HepG2 (cell line): ENCODE results near the gene TPI1. TPM values are rescaled to one million over a fixed set of nuclear protein-coding genes. Genes with fewer than 3 reads are reported as not detected.
A peak's percentile ranks its signal among the peaks of the same experiment; 100 is the strongest.

Experiments
- AGO2 ChIP-seq: fragments of 200-400 bp; formaldehyde crosslinking; optimal IDR thresholded peaks from 2 replicates; pipeline ENCODE3; 2017; ENCODE audit warnings: mild to moderate bottlenecking, low read depth, low read length, moderate library complexity
- CBX2 ChIP-seq, 2 experiments: fragments of 200-600 bp in 1 of 2; sonication (generic); formaldehyde crosslinking in 1 of 2; IDR thresholded peaks; 2 replicates each; pipeline versions ENCODE4 v1.7.0 to v1.8.1; 2018 to 2022; ENCODE audit warnings: low read depth in 2 of 2, low read length in 1 of 2, mild to moderate bottlenecking in 1 of 2, missing genetic modification reagents in 1 of 2
- FOXK1 ChIP-seq: sonication (generic); formaldehyde crosslinking; IDR thresholded peaks from 2 replicates; pipeline ENCODE4 v1.4.0; 2020; ENCODE audit warnings: low read depth, missing genetic modification reagents, borderline replicate concordance
- GTF2F1 ChIP-seq: fragments of 150-350 bp; IDR thresholded peaks from 2 replicates; pipeline ENCODE4 v1.6.1; 2014; ENCODE audit warnings: low read length
- GTF3A ChIP-seq: sonication (generic); formaldehyde crosslinking; conservative IDR thresholded peaks from 2 replicates; pipeline ENCODE4 v1.4.0; 2020; ENCODE audit warnings: mild to moderate bottlenecking, missing genetic modification reagents
- RAD21 ChIP-seq: fragments of 450-650 bp; formaldehyde crosslinking; IDR thresholded peaks from 2 replicates; pipeline ENCODE4 v1.5.0; 2020; ENCODE audit warnings: mild to moderate bottlenecking
- STAG1 ChIP-seq: sonication (generic); formaldehyde crosslinking; IDR thresholded peaks from 2 replicates; pipeline ENCODE4 v1.4.0; 2020; ENCODE audit warnings: missing genetic modification reagents
- ZBTB7A ChIP-seq: sonication (generic); formaldehyde crosslinking; IDR thresholded peaks from 2 replicates; pipeline ENCODE4 v1.8.0; 2022; ENCODE audit warnings: mild to moderate bottlenecking, missing genetic modification reagents
- ZNF564 ChIP-seq: sonication (generic); formaldehyde crosslinking; IDR thresholded peaks from 2 replicates; pipeline ENCODE4 v1.8.1; 2023; ENCODE audit warnings: mild to moderate bottlenecking, missing genetic modification reagents
- ZNF607 ChIP-seq: sonication (generic); formaldehyde crosslinking; IDR thresholded peaks from 2 replicates; pipeline ENCODE4 v1.5.1; 2020; ENCODE audit warnings: missing genetic modification reagents, mild to moderate bottlenecking, borderline replicate concordance
- ZNF749 ChIP-seq: sonication (generic); formaldehyde crosslinking; IDR thresholded peaks from 2 replicates; pipeline ENCODE4 v1.8.0; 2022; ENCODE audit warnings: mild to moderate bottlenecking, missing genetic modification reagents, moderate library complexity, borderline replicate concordance
- polyA plus RNA-seq, 8 experiments: library from polyadenylated mRNA; depleted of rRNA in 3 of 8; stranded (reverse) in 7 of 8; unstranded in 1 of 8; fragments of >200 nt; fragmentation: Illumina TruSeq in 4 of 8; extraction: Trizol in 4 of 8; gene quantifications; 2 replicates each; pipeline versions ENCODE4 v1.2.1 to v1.2.3, GENCODE V29; 2011 to 2016; ENCODE audit warnings: low read depth in 4 of 8, missing spikeins in 1 of 8, mixed read lengths in 1 of 8; ENCODE audit not compliant: insufficient read depth in 1 of 8
- total RNA-seq, 5 experiments: library from RNA; depleted of rRNA; stranded (reverse); fragments of >200 nt; fragmentation: Illumina TruSeq; extraction: Trizol; gene quantifications; 2 replicates each; pipeline ENCODE4 v1.2.3, GENCODE V29; 2016; ENCODE audit warnings: low read depth in 1 of 5
- TF ChIP-seq, protein P1 (sequence below): sonication (generic); formaldehyde crosslinking; IDR thresholded peaks from 2 replicates; pipeline ENCODE4 v1.4.0; 2020; ENCODE audit warnings: missing genetic modification reagents, mild to moderate bottlenecking, borderline replicate concordance
- TF ChIP-seq, protein P2 (sequence below): IDR thresholded peaks from 2 replicates; pipeline ENCODE4 v1.6.1; 2012; ENCODE audit warnings: inconsistent platforms
- TF ChIP-seq, protein P3 (sequence below): sonication (generic); formaldehyde crosslinking; IDR thresholded peaks from 2 replicates; pipeline ENCODE4 v1.4.0; 2020; ENCODE audit warnings: missing genetic modification reagents, borderline replicate concordance
- TF ChIP-seq, protein P4 (sequence below): sonication (generic); formaldehyde crosslinking; IDR thresholded peaks from 2 replicates; pipeline ENCODE4 v1.8.0; 2022; ENCODE audit warnings: mild to moderate bottlenecking, missing genetic modification reagents, moderate library complexity
- TF ChIP-seq, protein P5 (sequence below): sonication (generic); formaldehyde crosslinking; IDR thresholded peaks from 2 replicates; pipeline ENCODE4 v1.5.1; 2020; ENCODE audit warnings: mild to moderate bottlenecking, missing genetic modification reagents, borderline replicate concordance

TPI1 gene
- total and polyA plus RNA-seq, 2 of the 13 experiments (the other 11 are each of a cell fraction or from before 2014, with no cell fraction given), result 945 to 2,535 TPM

DNA sequence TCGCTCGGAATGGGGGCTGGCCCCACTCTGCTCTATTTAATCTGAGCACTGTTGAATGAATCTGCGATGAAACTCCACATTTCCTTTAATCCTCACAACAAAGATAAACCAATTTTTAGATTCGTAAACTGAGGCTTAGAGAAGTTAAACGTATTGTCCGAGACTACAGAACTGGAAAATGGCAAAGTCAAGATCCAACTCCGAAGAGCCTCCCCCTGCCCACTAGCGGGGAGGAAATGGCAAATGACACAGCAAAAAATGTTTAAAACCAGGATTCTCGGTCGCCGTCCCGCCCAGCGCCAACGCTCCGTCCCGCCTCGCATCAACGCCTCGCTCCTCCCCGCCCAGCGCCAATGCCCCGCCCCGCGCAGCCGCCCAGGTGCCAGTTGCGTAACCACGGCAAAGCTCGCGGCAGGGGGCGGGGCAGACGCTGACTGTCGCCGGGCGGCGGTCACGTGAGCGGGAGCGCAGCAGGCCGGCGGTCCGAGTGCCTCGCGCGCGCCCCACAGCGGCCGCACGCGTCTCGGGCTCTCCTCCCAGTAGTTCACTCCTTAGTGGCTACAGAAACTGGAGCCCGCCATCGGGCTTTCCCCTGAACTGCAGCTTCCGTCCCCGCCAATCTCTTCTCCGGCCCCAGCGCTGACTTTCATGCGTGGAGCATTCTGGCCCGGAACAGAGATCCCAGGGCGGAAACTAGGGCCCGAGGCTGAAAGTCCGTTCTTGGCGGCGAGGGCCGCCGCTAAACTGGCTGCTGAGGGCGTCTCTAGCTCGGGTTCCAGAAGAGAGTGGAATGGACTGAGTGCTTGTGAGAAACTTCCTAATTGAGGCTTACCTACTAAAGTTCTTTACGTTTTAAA lies 23.7 kb downstream of the TPI1 start (continued):
- TF ChIP-seq GTF3A, result no peak
- no peak for TF ChIP-seq CBX2 (IDR thresholded peaks at IDR 0.05; ENCODE audit: low read depth, low read length)
- TF ChIP-seq CBX2 (CRISPR knock-in tag; IDR thresholded peaks at IDR 0.05; ENCODE audit: low read depth), result no peak
- peak; percentile 74 for TF ChIP-seq STAG1
- TF ChIP-seq, protein P1, sequence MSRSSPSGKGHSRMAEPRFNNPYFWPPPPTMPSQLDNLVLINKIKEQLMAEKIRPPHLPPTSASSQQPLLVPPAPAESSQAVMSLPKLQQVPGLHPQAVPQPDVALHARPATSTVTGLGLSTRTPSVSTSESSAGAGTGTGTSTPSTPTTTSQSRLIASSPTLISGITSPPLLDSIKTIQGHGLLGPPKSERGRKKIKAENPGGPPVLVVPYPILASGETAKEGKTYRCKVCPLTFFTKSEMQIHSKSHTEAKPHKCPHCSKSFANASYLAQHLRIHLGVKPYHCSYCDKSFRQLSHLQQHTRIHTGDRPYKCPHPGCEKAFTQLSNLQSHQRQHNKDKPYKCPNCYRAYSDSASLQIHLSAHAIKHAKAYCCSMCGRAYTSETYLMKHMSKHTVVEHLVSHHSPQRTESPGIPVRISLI (CRISPR knock-in tag), result peak; percentile 28; the same call in 1 of the 2 replicates
- TF ChIP-seq, protein P2, sequence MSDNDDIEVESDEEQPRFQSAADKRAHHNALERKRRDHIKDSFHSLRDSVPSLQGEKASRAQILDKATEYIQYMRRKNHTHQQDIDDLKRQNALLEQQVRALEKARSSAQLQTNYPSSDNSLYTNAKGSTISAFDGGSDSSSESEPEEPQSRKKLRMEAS, result peak; percentile 84
- TF ChIP-seq, protein P3, sequence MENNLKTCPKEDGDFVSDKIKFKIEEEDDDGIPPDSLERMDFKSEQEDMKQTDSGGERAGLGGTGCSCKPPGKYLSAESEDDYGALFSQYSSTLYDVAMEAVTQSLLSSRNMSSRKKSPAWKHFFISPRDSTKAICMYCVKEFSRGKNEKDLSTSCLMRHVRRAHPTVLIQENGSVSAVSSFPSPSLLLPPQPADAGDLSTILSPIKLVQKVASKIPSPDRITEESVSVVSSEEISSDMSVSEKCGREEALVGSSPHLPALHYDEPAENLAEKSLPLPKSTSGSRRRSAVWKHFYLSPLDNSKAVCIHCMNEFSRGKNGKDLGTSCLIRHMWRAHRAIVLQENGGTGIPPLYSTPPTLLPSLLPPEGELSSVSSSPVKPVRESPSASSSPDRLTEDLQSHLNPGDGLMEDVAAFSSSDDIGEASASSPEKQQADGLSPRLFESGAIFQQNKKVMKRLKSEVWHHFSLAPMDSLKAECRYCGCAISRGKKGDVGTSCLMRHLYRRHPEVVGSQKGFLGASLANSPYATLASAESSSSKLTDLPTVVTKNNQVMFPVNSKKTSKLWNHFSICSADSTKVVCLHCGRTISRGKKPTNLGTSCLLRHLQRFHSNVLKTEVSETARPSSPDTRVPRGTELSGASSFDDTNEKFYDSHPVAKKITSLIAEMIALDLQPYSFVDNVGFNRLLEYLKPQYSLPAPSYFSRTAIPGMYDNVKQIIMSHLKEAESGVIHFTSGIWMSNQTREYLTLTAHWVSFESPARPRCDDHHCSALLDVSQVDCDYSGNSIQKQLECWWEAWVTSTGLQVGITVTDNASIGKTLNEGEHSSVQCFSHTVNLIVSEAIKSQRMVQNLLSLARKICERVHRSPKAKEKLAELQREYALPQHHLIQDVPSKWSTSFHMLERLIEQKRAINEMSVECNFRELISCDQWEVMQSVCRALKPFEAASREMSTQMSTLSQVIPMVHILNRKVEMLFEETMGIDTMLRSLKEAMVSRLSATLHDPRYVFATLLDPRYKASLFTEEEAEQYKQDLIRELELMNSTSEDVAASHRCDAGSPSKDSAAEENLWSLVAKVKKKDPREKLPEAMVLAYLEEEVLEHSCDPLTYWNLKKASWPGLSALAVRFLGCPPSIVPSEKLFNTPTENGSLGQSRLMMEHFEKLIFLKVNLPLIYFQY (CRISPR knock-in tag), result peak; percentile 44; the same call in 1 of the 2 replicates
- peak; percentile 59; the same call in 1 of the 2 replicates for TF ChIP-seq FOXK1
- peak; percentile 81 for TF ChIP-seq AGO2
- peak; percentile 99 for TF ChIP-seq RAD21 (CRISPR knock-in tag)
- TF ChIP-seq, protein P4, sequence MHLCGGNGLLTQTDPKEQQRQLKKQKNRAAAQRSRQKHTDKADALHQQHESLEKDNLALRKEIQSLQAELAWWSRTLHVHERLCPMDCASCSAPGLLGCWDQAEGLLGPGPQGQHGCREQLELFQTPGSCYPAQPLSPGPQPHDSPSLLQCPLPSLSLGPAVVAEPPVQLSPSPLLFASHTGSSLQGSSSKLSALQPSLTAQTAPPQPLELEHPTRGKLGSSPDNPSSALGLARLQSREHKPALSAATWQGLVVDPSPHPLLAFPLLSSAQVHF (CRISPR knock-in tag), result peak; percentile 76; the same call in 1 of the 2 replicates
- no peak for TF ChIP-seq GTF2F1
- TF ChIP-seq ZNF607, result peak; percentile 90; the same call in 1 of the 2 replicates
- peak; percentile 82; the same call in 1 of the 2 replicates for TF ChIP-seq ZNF749 (CRISPR knock-in tag)
- no peak for TF ChIP-seq ZBTB7A (CRISPR knock-in tag)
- TF ChIP-seq ZNF564 (CRISPR knock-in tag), result no peak
- TF ChIP-seq, protein P5, sequence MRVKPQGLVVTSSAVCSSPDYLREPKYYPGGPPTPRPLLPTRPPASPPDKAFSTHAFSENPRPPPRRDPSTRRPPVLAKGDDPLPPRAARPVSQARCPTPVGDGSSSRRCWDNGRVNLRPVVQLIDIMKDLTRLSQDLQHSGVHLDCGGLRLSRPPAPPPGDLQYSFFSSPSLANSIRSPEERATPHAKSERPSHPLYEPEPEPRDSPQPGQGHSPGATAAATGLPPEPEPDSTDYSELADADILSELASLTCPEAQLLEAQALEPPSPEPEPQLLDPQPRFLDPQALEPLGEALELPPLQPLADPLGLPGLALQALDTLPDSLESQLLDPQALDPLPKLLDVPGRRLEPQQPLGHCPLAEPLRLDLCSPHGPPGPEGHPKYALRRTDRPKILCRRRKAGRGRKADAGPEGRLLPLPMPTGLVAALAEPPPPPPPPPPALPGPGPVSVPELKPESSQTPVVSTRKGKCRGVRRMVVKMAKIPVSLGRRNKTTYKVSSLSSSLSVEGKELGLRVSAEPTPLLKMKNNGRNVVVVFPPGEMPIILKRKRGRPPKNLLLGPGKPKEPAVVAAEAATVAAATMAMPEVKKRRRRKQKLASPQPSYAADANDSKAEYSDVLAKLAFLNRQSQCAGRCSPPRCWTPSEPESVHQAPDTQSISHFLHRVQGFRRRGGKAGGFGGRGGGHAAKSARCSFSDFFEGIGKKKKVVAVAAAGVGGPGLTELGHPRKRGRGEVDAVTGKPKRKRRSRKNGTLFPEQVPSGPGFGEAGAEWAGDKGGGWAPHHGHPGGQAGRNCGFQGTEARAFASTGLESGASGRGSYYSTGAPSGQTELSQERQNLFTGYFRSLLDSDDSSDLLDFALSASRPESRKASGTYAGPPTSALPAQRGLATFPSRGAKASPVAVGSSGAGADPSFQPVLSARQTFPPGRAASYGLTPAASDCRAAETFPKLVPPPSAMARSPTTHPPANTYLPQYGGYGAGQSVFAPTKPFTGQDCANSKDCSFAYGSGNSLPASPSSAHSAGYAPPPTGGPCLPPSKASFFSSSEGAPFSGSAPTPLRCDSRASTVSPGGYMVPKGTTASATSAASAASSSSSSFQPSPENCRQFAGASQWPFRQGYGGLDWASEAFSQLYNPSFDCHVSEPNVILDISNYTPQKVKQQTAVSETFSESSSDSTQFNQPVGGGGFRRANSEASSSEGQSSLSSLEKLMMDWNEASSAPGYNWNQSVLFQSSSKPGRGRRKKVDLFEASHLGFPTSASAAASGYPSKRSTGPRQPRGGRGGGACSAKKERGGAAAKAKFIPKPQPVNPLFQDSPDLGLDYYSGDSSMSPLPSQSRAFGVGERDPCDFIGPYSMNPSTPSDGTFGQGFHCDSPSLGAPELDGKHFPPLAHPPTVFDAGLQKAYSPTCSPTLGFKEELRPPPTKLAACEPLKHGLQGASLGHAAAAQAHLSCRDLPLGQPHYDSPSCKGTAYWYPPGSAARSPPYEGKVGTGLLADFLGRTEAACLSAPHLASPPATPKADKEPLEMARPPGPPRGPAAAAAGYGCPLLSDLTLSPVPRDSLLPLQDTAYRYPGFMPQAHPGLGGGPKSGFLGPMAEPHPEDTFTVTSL, result no peak
